HepG2 (cell line): Measurements from ENCODE around the gene SSBP4. TPM values are rescaled to one million over a fixed set of nuclear protein-coding genes. Genes with fewer than 3 reads are reported as not detected.

Experiments
- CREB3 ChIP-seq: sonication (generic); formaldehyde crosslinking; IDR thresholded peaks from 2 replicates; pipeline ENCODE4 v1.5.0; 2020; ENCODE audit warnings: missing genetic modification reagents
- ESRRA ChIP-seq: sonication (generic); formaldehyde crosslinking; IDR thresholded peaks from 2 replicates; pipeline ENCODE4 v1.5.1; 2020; ENCODE audit warnings: mild to moderate bottlenecking, low read depth, missing genetic modification reagents
- FOXO1 ChIP-seq: sonication (generic); formaldehyde crosslinking; IDR thresholded peaks from 2 replicates; pipeline ENCODE4 v1.4.0; 2020; ENCODE audit warnings: missing genetic modification reagents
- IKZF1 ChIP-seq: fragments of 450-650 bp; IDR thresholded peaks from 2 replicates; pipeline ENCODE4 v1.7.1; 2016
- IRF9 ChIP-seq: sonication (generic); formaldehyde crosslinking; IDR thresholded peaks from 2 replicates; pipeline ENCODE4 v1.8.0; 2022; ENCODE audit warnings: missing genetic modification reagents, mild to moderate bottlenecking, borderline replicate concordance
- KDM3A ChIP-seq: IDR thresholded peaks from 2 replicates; pipeline ENCODE4 v1.6.1; 2018; ENCODE audit warnings: low read depth, missing compliant biosample characterization
- MTA1 ChIP-seq: sonication (generic); formaldehyde crosslinking; IDR thresholded peaks from 2 replicates; pipeline ENCODE4 v1.4.0; 2020; ENCODE audit warnings: missing genetic modification reagents, mild to moderate bottlenecking, borderline replicate concordance
- PHF21A ChIP-seq: sonication (generic); formaldehyde crosslinking; IDR thresholded peaks from 2 replicates; pipeline ENCODE4 v1.5.0; 2020; ENCODE audit warnings: mild to moderate bottlenecking, missing genetic modification reagents
- TGIF2 ChIP-seq: IDR thresholded peaks from 2 replicates; pipeline ENCODE4 v1.6.1; 2016; ENCODE audit warnings: control low read depth, missing compliant biosample characterization
- TOE1 ChIP-seq: sonication (generic); formaldehyde crosslinking; IDR thresholded peaks from 2 replicates; pipeline ENCODE4 v1.4.0; 2020; ENCODE audit warnings: mild to moderate bottlenecking, missing genetic modification reagents
- ZBTB42 ChIP-seq: sonication (generic); formaldehyde crosslinking; IDR thresholded peaks from 2 replicates; pipeline ENCODE4 v1.5.0; 2020; ENCODE audit warnings: mild to moderate bottlenecking, missing genetic modification reagents
- ZFP36 ChIP-seq: fragments of 150-350 bp; IDR thresholded peaks from 2 replicates; pipeline ENCODE4 v1.6.1; 2018; ENCODE audit warnings: borderline replicate concordance, low read length, low read depth; ENCODE audit not compliant: partially characterized antibody
- ZNF101 ChIP-seq: sonication (generic); formaldehyde crosslinking; IDR thresholded peaks from 2 replicates; pipeline ENCODE4 v1.4.0; 2020; ENCODE audit warnings: mild to moderate bottlenecking, low read depth, missing genetic modification reagents, borderline replicate concordance
- ZNF331 ChIP-seq: sonication (generic); formaldehyde crosslinking; IDR thresholded peaks from 2 replicates; pipeline ENCODE4 v1.4.0; 2020; ENCODE audit warnings: missing genetic modification reagents
- ZNF343 ChIP-seq: sonication (generic); formaldehyde crosslinking; IDR thresholded peaks from 2 replicates; pipeline ENCODE4 v1.4.0; 2020; ENCODE audit warnings: mild to moderate bottlenecking, missing genetic modification reagents
- ZNF652 ChIP-seq: IDR thresholded peaks from 2 replicates; pipeline ENCODE4 v1.6.1; 2016; ENCODE audit warnings: low read depth, borderline replicate concordance
- ZNF841 ChIP-seq: sonication (generic); formaldehyde crosslinking; IDR thresholded peaks from 2 replicates; pipeline ENCODE4 v1.8.1; 2023; ENCODE audit warnings: missing genetic modification reagents, borderline replicate concordance
- polyA plus RNA-seq, 8 experiments: library from polyadenylated mRNA; depleted of rRNA in 3 of 8; stranded (reverse) in 7 of 8; unstranded in 1 of 8; fragments of >200 nt; fragmentation: Illumina TruSeq in 4 of 8; extraction: Trizol in 4 of 8; gene quantifications; 2 replicates each; pipeline versions ENCODE4 v1.2.1 to v1.2.3, GENCODE V29; 2011 to 2016; ENCODE audit warnings: low read depth in 4 of 8, missing spikeins in 1 of 8, mixed read lengths in 1 of 8; ENCODE audit not compliant: insufficient read depth in 1 of 8
- total RNA-seq, 5 experiments: library from RNA; depleted of rRNA; stranded (reverse); fragments of >200 nt; fragmentation: Illumina TruSeq; extraction: Trizol; gene quantifications; 2 replicates each; pipeline ENCODE4 v1.2.3, GENCODE V29; 2016; ENCODE audit warnings: low read depth in 1 of 5
- TF ChIP-seq, protein P1 (sequence below): sonication (generic); formaldehyde crosslinking; IDR thresholded peaks from 2 replicates; pipeline ENCODE4 v1.4.0; 2020; ENCODE audit warnings: low read depth, mild to moderate bottlenecking, missing genetic modification reagents
- TF ChIP-seq, protein P2 (sequence below), 2 experiments: IDR thresholded peaks; 2 replicates each; pipeline ENCODE4 v1.6.1; 2011 to 2012; ENCODE audit warnings: low read length in 2 of 2, borderline replicate concordance in 1 of 2, low read depth in 1 of 2, mild to moderate bottlenecking in 1 of 2, moderate library complexity in 1 of 2

Gene SSBP4
- total and polyA plus RNA-seq, 2 of the 13 experiments (the other 11 are each of a cell fraction or from before 2014, with no cell fraction given), result 20.8 to 39.5 TPM

- TF ChIP-seq, protein P1, sequence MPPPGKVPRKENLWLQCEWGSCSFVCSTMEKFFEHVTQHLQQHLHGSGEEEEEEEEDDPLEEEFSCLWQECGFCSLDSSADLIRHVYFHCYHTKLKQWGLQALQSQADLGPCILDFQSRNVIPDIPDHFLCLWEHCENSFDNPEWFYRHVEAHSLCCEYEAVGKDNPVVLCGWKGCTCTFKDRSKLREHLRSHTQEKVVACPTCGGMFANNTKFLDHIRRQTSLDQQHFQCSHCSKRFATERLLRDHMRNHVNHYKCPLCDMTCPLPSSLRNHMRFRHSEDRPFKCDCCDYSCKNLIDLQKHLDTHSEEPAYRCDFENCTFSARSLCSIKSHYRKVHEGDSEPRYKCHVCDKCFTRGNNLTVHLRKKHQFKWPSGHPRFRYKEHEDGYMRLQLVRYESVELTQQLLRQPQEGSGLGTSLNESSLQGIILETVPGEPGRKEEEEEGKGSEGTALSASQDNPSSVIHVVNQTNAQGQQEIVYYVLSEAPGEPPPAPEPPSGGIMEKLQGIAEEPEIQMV (CRISPR knock-in tag), result peak; percentile 94
- peak; percentile 29; the same call in 1 of the 2 replicates for TF ChIP-seq ZNF331 (CRISPR knock-in tag)
- no peak for TF ChIP-seq IKZF1
- TF ChIP-seq ESRRA (CRISPR knock-in tag), result peak; percentile 67; the same call in 1 of the 2 replicates
- TF ChIP-seq ZNF343 (CRISPR knock-in tag), result peak; percentile 43
- no peak for TF ChIP-seq ZBTB42
- peak; percentile 84 for TF ChIP-seq KDM3A (CRISPR knock-in tag)
- peak; percentile 47; the same call in 1 of the 2 replicates for TF ChIP-seq TGIF2 (CRISPR knock-in tag)
- peak; percentile 85 for TF ChIP-seq PHF21A (CRISPR knock-in tag)
- TF ChIP-seq MTA1 (CRISPR knock-in tag), result peak; percentile 90
- no peak for TF ChIP-seq ZFP36
- TF ChIP-seq IRF9 (CRISPR knock-in tag), result peak; percentile 91
- no peak for TF ChIP-seq ZNF652 (CRISPR knock-in tag)
- no peak for TF ChIP-seq FOXO1 (CRISPR knock-in tag)
- TF ChIP-seq ZNF101 (CRISPR knock-in tag), result no peak
- TF ChIP-seq, protein P2, sequence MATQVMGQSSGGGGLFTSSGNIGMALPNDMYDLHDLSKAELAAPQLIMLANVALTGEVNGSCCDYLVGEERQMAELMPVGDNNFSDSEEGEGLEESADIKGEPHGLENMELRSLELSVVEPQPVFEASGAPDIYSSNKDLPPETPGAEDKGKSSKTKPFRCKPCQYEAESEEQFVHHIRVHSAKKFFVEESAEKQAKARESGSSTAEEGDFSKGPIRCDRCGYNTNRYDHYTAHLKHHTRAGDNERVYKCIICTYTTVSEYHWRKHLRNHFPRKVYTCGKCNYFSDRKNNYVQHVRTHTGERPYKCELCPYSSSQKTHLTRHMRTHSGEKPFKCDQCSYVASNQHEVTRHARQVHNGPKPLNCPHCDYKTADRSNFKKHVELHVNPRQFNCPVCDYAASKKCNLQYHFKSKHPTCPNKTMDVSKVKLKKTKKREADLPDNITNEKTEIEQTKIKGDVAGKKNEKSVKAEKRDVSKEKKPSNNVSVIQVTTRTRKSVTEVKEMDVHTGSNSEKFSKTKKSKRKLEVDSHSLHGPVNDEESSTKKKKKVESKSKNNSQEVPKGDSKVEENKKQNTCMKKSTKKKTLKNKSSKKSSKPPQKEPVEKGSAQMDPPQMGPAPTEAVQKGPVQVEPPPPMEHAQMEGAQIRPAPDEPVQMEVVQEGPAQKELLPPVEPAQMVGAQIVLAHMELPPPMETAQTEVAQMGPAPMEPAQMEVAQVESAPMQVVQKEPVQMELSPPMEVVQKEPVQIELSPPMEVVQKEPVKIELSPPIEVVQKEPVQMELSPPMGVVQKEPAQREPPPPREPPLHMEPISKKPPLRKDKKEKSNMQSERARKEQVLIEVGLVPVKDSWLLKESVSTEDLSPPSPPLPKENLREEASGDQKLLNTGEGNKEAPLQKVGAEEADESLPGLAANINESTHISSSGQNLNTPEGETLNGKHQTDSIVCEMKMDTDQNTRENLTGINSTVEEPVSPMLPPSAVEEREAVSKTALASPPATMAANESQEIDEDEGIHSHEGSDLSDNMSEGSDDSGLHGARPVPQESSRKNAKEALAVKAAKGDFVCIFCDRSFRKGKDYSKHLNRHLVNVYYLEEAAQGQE (IDR thresholded peaks at IDR 0.05; ENCODE audit: borderline replicate concordance in 1 of 2, low read depth in 1 of 2, low read length in 2 of 2), result no peak; a peak in 1 of 4 replicates
- TF ChIP-seq ZNF841 (CRISPR knock-in tag), result no peak
- 0 out of 2 replicates have a peak, but pooled peaks have one; percentile 88 for TF ChIP-seq CREB3 (CRISPR knock-in tag)
- TF ChIP-seq TOE1 (CRISPR knock-in tag), result no peak
These were observed 30.9 kb upstream of the SSBP4 start (continued) for GRCh38 chr19:18388100-18388959.
